ENCODE results near the gene CYP46A1.

CYP46A1 gene

DNA sequence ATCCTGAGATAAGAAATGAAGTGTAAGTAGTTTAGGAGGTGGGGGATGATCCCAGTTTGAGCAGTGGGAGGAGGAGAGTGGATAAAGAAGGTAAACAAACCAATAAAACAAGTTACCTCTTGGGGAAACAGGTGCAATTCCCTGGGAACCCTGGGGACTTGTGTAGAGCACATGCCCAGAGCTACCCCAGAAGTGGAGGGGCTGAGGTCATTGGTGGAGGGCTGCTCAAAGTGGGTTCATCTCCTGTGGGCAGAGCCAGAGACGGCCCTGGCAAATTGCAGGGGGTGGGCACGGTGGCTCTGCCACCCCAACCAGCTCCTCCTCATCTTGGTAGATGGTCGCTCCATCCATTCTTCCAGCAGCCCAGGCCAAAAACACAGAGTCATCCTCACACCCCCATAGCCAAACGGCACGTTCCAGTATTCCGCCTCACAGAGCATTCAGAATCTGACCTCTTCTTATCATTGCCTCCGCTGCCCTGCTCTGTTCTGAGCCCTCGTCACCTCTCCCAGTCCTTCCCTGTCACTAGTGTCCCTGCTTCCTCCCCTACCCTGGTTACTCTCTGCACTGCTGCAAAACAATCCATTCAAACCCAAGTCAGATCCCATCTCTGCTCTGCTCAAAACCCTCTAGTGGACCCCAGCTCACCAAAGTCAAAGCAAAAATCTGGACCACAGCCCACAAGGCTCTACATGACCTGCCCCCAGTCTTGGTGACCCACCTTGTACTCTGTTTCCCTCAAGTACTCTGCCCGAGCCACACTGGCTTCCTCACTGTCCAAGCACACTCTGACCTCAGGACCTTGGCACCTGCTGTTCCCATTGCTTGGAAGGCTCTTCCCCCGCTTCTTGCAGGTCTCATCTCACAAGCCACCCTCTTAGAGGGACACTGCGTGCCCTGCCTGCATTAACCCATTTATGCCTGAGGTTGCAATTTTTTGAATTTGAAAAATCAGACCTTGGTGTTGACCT is 5.5 kb downstream of the CYP46A1 start:
- DNase-seq = no peak

DNA sequence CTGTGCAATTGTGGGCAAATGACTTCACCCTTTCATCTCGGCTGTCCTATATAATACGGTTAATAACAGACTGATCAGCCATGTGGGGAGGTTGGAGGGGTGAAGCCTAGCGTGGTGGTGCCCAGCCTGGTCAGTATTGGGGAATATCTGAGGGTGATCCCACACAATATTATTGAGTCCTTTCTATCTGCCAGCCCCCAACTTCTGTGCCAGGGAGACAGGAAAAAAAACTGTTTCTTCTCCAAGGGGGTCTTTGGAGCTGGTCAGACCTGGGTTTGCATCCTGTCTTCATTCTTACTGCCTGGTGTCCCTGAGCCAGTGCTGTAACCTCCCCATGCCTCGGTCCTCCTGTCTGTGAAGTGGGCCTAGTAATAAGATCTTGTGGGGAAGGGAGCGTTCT is 6.5 kb downstream of the CYP46A1 start:
- no peak for DNase-seq

DNA sequence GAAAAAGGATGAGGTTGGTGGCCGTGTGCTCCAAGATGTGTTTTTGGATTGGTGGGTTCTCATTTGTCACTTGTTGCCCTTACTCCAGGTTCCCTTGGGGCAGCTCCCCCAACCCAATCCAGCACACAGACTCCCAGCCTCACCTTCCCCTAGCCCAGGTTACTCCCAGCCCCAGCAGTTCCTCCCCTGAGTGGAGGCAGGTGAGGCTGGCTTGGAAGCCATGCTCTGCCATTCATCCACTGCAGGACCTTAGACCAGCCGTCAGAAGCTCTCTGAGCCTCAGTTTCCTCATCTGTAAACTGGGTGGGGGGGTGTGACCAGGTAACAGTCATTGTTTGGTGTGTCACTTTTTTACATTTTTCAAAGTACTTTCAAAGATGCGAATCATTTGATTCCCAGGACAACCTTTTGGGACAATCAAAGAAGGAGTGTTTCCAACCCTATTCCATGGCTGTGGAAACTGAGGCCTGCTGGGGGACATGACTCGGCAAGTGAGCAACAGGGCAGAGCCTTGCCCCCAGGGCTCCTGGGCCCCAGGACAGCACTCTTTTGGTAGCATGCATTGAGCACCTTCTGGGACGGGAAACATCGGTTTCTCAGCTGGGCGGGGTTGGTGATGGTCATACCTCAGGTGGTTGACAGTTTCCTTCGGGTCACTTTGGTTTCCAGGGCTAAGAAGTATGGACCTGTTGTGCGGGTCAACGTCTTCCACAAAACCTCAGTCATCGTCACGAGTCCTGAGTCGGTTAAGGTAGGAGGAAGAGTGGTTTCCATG is 7.2 kb downstream of the CYP46A1 start:
- DNase-seq = no peak

DNA sequence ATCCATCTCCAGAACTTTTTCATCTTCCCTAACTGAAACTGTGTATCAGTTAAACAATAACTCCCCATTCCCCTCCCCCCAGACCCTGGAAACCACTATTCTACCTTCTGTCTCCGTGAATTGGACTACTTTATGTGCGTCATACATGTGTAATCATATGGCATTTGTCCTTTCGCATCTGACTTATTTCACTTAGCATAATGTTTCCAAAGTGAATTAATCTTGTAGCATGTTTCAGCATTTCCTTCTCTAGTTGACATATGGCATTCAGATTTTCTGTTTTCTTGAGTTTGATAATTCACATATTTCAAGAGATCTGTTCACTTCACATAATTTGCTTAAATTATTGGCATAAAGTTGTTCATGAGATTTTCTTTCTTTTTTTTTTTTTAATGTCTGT is 9.8 kb downstream of the CYP46A1 start:
- DNase-seq = no peak

DNA sequence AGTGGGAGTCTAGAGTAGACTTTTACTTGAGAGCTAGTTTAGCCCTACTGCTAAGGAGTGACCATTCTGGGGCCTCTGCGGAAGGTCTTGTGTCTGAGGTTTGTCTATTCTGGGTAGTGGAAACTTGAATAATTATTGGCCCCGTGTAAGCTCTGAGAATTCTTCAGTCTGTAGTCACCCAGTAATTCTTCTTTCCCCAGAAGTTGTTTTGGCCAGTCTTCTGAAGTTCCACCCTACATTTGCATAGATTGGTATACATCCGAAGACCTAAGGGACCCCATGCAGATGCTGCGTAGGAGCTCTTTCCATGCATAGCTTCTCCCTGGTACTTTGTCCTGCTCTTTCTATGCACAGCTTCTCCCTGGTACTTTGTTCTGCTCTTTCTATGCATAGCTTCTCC is 12.8 kb downstream of the CYP46A1 start:
- DNase-seq = no peak

DNA sequence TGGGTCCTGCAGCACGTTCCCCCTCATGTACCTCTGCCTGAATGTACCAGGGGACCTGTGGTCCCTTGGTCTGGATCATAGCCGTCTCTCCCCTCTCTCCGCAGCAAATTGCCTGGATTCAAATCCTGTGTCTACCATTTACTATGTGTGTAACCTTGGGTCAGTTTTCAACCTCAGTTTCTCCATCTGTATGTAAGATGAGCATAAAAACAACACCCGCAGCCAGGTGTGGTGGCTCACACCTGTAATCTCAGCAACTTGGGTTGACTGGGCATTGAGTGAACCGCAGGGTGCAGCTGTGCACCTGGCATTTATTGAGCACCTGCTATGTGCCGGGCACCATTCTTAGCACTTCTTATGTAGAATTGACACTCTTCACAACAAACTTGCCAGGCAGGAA is 14.1 kb downstream of the CYP46A1 start:
- no peak for DNase-seq

DNA sequence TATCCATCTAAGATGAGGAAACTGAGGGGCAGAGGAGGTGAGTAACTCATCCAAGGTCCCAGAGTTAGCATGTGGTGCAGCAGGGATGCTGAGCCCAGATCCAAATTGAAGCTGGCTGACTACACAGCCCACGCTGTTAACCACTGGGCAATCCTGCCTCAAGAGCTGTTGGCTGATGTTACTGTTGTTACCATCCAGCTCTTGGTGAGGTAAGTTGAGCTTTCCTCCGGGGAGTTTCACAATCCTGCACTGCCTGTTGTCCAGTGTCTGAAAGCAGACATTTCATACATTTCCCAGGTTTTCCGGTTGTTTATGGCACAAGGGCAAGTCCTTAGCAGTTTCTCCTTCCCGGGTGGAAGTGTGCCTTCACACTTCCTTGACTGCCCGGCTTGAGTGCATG is 14.5 kb downstream of the CYP46A1 start:
- DNase-seq = no peak

DNA sequence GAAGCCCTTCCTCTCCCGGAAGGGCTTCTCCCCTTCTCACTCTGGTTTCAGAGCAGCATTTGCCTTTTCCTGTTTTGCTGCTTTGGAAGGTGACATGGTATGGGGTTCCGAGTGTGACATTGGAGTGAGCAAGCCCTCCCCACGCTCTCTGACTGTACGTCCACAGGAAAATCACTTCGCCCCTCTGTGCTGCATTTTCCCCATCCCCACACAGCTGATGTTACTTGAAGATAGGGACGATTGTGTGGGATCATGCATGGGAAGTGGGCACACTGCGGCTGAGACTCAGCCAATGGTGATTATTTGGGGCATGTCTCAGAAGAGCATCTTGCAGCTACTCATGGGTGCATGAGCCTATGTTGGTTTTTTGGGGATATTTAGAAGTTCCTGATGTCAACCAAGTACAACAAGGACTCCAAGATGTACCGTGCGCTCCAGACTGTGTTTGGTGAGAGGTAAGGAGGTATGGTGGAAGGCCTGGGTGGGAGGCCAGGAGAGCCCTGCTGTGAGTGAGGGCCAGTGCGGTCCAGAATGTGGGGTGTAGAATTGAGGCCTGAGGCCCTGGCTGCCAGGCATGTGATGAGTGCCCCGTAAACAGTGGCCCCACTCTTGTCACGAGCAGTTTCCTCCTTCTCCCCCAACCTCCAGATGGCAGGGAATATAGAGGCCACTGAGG is 15.1 kb downstream of the CYP46A1 start:
- no peak for DNase-seq

DNA sequence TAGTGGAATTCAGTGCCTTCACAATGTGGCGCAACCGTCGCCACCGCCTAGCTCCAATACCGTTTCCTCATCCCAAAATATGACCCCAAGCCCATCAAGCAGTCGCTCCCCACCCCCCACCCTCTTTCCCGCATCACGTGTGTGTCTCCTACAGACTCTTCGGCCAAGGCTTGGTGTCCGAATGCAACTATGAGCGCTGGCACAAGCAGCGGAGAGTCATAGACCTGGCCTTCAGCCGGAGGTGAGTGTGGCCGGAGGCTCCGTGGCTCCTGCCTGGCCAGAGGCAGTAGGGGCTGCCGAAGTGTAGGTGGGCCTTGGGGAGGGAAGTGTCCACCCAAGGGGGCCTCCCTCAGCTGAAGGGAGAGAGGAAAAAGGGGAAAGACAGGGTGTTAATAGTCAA is 15.8 kb downstream of the CYP46A1 start:
- no peak for DNase-seq

DNA sequence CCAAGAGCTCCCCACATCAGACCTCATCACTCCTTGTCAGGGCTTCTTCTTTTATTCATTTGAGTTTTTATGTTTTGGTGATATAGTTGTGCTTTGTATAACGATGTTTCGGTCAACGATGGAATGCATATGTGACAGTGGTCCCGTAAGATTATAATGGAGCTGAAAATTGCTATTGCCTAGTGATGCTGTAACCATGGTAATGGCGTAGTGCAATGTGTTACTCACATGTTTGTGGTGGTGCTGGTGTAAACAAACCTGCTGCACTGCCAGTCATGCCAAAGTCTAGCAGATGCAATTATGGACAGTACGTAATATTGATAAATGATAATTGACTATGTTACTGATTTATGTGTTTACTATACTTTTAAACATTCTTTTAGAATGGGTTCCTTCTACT is 16.3 kb downstream of the CYP46A1 start:
- DNase-seq = no peak

DNA sequence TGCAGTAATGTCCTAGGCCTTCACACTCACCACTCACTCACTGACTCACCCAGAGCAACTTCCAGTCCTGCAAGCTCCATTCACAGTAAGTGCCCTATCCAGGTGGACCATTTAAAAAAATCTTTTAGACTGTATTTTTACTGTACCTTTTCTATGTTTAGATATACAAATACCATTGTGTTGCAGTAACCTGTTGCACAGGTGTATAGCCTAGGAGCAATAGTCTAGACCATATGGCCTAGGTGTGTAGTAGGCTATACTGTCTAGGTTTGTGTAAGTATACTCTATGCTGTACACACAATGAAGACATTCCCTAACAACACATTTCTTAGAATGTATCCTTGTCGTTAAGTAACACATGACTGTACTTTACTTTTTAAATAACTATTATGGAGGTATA is 17.2 kb downstream of the CYP46A1 start:
- no peak for DNase-seq

DNA sequence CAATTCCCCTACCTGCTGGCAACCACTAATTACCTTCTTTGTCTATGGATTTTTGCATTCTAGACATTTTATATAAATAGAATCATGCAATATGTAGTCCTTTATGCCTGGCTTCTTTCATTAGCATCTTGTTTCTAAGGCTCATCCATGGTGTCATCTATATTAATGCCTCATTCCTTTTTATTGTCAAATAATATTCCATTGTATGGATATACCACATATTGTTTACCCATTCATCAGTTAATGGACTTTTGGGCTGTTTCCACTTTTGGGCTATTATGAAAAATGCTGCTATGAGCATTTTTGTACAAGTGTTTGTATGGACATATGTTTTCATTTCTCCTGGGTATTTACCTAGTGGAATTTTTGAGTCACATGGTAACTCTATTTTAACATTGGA is 18.0 kb downstream of the CYP46A1 start:
- DNase-seq = no peak

DNA sequence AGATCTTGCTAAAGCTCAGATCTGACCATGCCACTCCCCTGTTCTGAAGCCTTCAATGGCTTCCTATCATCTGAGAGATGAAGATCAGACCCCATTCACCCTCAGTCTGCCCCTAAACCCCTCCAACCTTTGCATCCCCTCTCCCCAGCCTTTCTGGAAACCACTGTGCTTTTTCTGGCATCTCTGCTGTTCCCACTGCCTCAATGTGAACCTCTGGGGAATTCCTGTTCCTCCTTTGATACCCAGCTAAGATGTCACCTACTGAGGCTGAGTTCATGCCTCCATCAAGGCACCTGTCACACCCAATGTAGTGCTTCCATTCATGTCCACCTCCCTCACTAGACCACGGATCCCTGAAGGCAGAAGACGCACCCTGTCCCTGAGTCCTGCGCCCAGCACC is 19.3 kb downstream of the CYP46A1 start:
- no peak for DNase-seq

DNA sequence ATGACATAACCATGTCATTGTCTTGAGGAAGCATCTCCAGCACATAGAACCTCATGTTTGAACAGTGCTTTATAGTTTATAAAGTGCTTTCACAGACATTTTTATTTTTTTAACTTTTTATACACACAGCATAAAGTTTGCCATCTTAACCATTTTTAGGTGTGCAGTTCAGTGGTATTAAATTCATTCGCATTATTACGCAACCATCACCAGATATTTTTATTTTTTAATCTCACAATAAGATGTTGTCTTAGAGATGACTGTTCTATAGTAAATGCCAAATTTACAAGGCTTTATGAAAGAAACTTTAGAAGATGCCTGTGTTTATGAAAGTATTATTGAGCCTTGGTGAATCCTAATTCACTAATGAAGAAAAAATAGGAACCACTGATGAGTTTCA is 19.9 kb downstream of the CYP46A1 start:
- DNase-seq = no peak

DNA sequence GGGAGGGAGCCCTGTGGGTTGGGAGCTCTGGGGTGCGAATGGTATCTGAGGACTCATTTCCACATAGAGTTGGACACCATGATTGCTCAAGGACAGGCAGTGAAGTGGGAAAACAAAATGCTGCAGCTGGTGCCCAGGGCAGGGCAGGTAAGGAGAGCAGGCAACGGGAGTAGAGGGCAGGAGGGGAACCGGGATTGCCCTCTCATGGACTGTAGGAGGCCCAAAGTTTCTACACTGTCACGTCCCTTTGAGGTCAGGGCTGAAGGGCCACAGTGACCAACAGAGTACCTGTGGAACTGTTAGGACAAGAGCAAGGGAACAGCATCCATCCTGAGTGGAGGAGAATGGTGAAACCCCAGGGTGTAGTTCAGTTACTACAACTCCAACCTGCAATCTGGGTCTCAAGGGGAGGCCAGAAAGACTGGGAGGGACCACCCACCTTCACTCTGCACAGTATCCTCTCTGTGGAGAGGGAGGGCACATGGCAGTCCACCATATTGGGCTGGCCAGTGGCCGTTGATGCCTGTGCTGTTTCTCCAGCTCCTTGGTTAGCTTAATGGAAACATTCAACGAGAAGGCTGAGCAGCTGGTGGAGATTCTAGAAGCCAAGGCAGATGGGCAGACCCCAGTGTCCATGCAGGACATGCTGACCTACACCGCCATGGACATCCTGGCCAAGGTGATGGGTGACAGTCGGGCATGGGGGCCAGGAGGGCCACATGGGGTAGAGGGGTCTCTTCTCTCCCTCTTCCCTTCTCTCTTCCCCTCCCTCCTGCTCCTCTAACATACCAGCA is 22.2 kb downstream of the CYP46A1 start:
- DNase-seq = no peak

DNA sequence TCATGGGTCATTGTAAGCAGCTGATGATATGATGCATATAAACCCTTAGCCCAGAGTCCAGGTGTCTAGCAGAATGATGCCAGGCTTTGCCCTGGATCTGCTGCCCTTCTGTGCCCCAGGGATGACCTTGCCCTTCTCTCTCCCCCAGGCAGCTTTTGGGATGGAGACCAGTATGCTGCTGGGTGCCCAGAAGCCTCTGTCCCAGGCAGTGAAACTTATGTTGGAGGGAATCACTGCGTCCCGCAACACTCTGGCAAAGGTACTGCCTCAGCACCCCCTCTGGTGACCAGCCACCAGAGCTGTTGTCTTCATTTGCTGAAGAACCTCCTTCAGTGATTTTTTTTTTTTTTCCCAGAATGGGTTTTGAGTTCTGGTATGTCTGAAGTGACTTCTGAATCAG is 23.3 kb downstream of the CYP46A1 start:
- no peak for DNase-seq

DNA sequence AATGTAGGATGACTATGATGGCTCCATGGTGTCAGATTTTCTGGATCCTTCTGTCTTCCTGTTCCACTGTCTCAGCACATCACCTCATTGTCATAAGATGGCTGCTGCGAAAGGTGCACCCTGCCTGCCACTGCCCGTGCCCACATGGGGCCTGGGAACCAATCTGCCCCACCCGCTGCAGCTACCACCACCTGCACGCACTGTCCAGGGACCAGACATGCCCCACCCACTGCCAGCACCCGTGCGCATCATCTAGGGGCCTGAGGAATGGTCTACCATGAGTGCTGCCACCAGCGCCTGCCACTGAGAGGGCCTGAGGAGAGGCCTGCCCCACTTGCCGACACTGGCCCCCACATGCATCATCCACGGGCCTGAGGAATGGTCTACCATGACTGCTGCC is 23.8 kb downstream of the CYP46A1 start:
- no peak for DNase-seq

DNA sequence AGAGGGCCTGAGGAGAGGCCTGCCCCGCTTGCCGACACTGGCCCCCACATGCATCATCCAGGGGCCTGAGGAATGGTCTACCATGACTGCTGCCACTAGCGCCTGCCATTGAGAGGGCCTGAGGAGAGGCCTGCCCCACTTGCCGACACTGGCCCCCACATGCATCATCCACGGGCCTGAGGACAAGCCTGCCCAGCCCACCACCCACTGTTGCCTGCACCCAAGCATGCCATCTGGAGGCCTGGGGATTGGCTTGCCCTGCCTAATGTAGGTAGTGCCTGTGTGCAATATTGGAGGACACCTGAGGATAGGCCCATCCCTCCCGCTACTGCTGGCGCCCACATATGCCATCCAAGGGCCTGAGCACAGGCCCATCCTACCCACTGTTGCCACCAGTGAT is 24.4 kb downstream of the CYP46A1 start:
- DNase-seq = no peak

DNA sequence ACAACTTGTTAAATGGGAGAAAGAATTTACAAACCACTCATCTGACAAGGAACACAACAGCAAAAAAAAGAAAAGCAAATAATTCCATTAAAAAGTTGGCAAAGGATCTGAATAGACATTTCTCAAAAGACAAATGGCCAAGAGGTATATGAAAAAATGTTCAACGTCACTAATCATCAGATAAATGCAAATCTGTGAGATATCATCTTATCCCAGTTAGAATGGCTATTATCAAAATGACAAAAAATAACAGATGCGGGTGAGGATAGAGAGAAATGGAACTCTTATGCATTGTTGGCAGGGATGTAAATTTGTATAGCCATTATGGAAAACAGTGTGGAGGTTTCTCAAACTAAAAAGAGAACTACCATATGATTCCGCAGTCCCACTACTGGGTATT is 29.9 kb downstream of the CYP46A1 start:
- DNase-seq = no peak

DNA sequence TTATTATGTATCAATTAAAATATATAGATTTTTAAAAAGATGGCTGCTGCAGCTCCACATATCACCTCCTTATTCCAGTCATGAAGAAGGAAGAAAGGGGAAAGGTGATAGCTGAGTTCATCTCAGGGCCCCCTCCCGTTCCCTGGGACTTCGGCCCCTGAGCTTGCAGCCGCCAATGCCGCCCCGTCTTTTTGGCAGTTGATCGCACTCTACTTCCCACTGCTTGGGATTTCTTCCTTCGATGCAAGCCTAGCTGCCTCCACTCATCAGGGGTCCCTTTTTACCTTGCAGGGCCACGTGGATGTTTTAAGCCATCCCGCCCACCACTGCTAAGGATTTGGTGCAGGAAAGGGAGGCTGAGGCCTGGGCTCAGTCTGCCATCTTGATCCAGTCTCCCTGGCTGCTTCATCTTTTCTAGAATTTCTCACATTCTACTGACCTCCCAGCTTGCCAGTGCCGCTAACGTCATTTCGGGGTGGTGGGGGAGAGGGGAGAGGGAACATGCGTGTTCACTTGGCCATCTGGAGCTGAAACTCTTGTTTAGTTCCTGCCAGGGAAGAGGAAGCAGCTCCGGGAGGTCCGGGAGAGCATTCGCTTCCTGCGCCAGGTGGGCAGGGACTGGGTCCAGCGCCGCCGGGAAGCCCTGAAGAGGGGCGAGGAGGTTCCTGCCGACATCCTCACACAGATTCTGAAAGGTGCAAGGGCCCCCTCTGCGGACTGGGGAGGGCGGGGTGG is 31.3 kb downstream of the CYP46A1 start:
- no peak for DNase-seq

DNA sequence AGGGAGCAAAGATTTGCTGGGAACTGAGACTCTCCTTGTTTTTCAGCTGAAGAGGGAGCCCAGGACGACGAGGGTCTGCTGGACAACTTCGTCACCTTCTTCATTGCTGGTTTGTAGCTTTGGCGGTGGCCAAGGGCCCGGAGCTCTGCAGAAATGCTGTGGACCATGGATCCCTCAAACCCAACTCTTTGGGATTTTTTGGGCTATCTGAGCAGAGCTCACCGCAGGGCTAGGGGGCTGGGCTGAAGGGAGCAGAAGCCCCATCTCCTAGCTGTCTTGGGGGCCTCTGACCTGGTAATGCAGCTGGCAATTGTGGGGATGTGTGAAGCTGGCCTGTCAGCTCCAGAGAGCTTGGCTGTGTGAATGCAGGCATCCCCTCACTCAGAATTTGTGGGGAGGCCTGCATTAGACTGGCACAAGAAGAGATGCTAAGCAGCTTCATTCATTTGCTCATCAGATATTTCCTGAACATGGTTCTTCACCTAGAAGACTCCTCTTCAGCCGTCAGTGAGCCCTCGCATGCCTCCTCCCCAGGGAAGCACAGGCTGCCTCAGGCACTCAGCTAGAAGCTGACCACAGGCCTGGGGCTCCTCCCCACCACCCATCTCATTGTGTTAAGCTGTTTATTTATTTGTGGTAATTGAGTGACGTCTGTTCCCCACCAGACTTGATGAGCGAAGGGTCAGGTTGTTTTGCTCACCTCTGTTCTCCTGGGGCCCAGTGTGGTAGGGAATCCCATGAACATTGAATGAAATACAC is 32.2 kb downstream of the CYP46A1 start:
- no peak for DNase-seq

Measured in CD4-positive, alpha-beta T cell treated with Interleukin-15 for 1 hour (primary cell).